Neural cell (in vitro differentiated cells): ENCODE results near the gene TMOD3. TPM values are rescaled to one million over a fixed set of nuclear protein-coding genes. Genes with fewer than 3 reads are reported as not detected.

Experiments used
- H2AFZ ChIP-seq: fragments of 200-600, 300-800 bp; sonication (generic), shearing (Covaris generic); 2 replicates; pipeline ENCODE4 v1.6.0; 2014; ENCODE audit warnings: low read depth, mild to moderate bottlenecking, antibody characterized with exemption, low read length, moderate library complexity
- H3F3A ChIP-seq: fragments of 200-600 bp; shearing (Covaris generic); 2 replicates; pipeline ENCODE4 v1.6.1; 2016; ENCODE audit warnings: mild to moderate bottlenecking, moderate library complexity, mixed read lengths, antibody characterized with exemption, low read length; ENCODE audit not compliant: insufficient read depth, poor library complexity, severe bottlenecking
- H3K27ac ChIP-seq: fragments of 200-600, 300-800 bp; sonication (generic), shearing (Covaris generic); 2 replicates; pipeline ENCODE4 v1.5.1; 2014; ENCODE audit warnings: mild to moderate bottlenecking, low read length, moderate library complexity
- H3K27me3 ChIP-seq: fragments of 300-800, 200-600 bp; sonication (generic), shearing (Covaris generic); 2 replicates; pipeline ENCODE4 v1.6.0; 2014; ENCODE audit warnings: mild to moderate bottlenecking, low read depth, low read length, moderate library complexity; ENCODE audit not compliant: insufficient read depth
- H3K36me3 ChIP-seq: fragments of 300-800, 200-600 bp; sonication (generic), shearing (Covaris generic); 2 replicates; pipeline ENCODE4 v1.5.1; 2014; ENCODE audit warnings: mild to moderate bottlenecking, antibody characterized with exemption, low read length, moderate library complexity; ENCODE audit not compliant: insufficient read depth
- H3K4me2 ChIP-seq: fragments of 300-800, 200-600 bp; sonication (generic), shearing (Covaris generic); 2 replicates; pipeline ENCODE4 v1.6.0; 2014; ENCODE audit warnings: mild to moderate bottlenecking, low read length
- H3K4me3 ChIP-seq: fragments of 300-800, 200-600 bp; sonication (generic), shearing (Covaris generic); 2 replicates; pipeline ENCODE4 v1.5.1; 2014; ENCODE audit warnings: mild to moderate bottlenecking, low read length, moderate library complexity
- H3K79me2 ChIP-seq: fragments of 200-600 bp; shearing (Covaris generic); replicated peaks from 2 replicates; pipeline ENCODE4 v1.6.0; 2014; ENCODE audit warnings: mild to moderate bottlenecking, low read length, moderate library complexity; ENCODE audit not compliant: insufficient read depth
- H3K9ac ChIP-seq: fragments of 300-800, 200-600 bp; sonication (generic), shearing (Covaris generic); 2 replicates; pipeline ENCODE4 v1.6.1; 2016; ENCODE audit warnings: mild to moderate bottlenecking, low read length, mixed read lengths
- H3K9me2 ChIP-seq: fragments of 200-600 bp; shearing (Covaris generic); 2 replicates; pipeline ENCODE4 v1.6.1; 2016; ENCODE audit warnings: mild to moderate bottlenecking, low read length, mixed read lengths; ENCODE audit not compliant: insufficient read depth
- H3K9me3 ChIP-seq: fragments of 200-600, 300-800 bp; sonication (generic), shearing (Covaris generic); 2 replicates; pipeline ENCODE4 v1.6.1; 2016; ENCODE audit warnings: mild to moderate bottlenecking, mixed run types, low read length, moderate library complexity, mixed read lengths
- H4K20me1 ChIP-seq: fragments of 200-600 bp; shearing (Covaris generic); 2 replicates; pipeline ENCODE4 v1.6.1; 2016; ENCODE audit warnings: mild to moderate bottlenecking, mixed run types; ENCODE audit not compliant: insufficient read depth
- CTCF ChIP-seq: fragments of 450-650 bp; IDR thresholded peaks from 2 replicates; pipeline ENCODE4 v1.5.1; 2014; ENCODE audit warnings: antibody characterized with exemption, mild to moderate bottlenecking, moderate library complexity; ENCODE audit not compliant: poor library complexity, severe bottlenecking
- EP300 ChIP-seq: fragments of 450-650 bp; conservative IDR thresholded peaks from 2 replicates; pipeline ENCODE4 v1.6.1; 2014; ENCODE audit warnings: antibody characterized with exemption, mild to moderate bottlenecking, moderate library complexity; ENCODE audit not compliant: poor library complexity, severe bottlenecking
- EZH2 ChIP-seq: fragments of 200-600, 300-800 bp; shearing (Covaris generic), sonication (generic); IDR thresholded peaks from 2 replicates; pipeline ENCODE4 v1.6.1; 2014; ENCODE audit warnings: antibody characterized with exemption, low read length, borderline replicate concordance, mild to moderate bottlenecking; ENCODE audit not compliant: insufficient read depth, poor library complexity, severe bottlenecking
- MXI1 ChIP-seq: fragments of 450-650 bp; conservative IDR thresholded peaks from 2 replicates; pipeline ENCODE4 v1.6.1; 2014; ENCODE audit warnings: antibody characterized with exemption, mild to moderate bottlenecking; ENCODE audit not compliant: poor library complexity, severe bottlenecking
- POLR2AphosphoS5 ChIP-seq: IDR thresholded peaks from 2 replicates; pipeline ENCODE4 v1.6.1; 2012
- RAD21 ChIP-seq: fragments of 450-650 bp; conservative IDR thresholded peaks from 2 replicates; pipeline ENCODE4 v1.6.1; 2014; ENCODE audit warnings: antibody characterized with exemption, mild to moderate bottlenecking, moderate library complexity
- REST ChIP-seq: IDR thresholded peaks from 2 replicates; pipeline ENCODE4 v1.6.1; 2012; ENCODE audit warnings: borderline replicate concordance
- SMC3 ChIP-seq: fragments of 450-650 bp; conservative IDR thresholded peaks from 2 replicates; pipeline ENCODE4 v1.6.1; 2014; ENCODE audit warnings: antibody characterized with exemption, mild to moderate bottlenecking, moderate library complexity; ENCODE audit not compliant: poor library complexity
- TAF1 ChIP-seq: IDR thresholded peaks from 2 replicates; pipeline ENCODE4 v1.6.1; 2012; ENCODE audit warnings: low read depth
- polyA plus RNA-seq: library from polyadenylated mRNA; depleted of rRNA; stranded (reverse); fragments of >200 nt; gene quantifications from 2 replicates; pipeline ENCODE4 v1.2.3, GENCODE V29; 2014

Gene TMOD3
- polyA plus RNA-seq, 1 donor from 2014 or later: 12.6 TPM

- Histone ChIP-seq H3K79me2 (peaks cover 20% of the 10 kb centered on the region), H3K9ac (no peak overlapping the region), H3K27me3 (no peaks in the 10 kb centered on the region), H3K4me3 (no peak overlapping the region), H2AFZ (no peak overlapping the region), H3F3A (no peaks in the 10 kb centered on the region), H3K27ac (no peak overlapping the region), H3K9me2 (no peaks in the 10 kb centered on the region), H3K4me2 (no peak overlapping the region), H3K9me3 (no peaks in the 10 kb centered on the region), H4K20me1 (no peaks in the 10 kb centered on the region), H3K36me3 (no peaks in the 10 kb centered on the region)
- no peak for TF ChIP-seq REST
- TF ChIP-seq MXI1: no peak
- no peak for TF ChIP-seq POLR2AphosphoS5
- no peak for TF ChIP-seq CTCF
- TF ChIP-seq TAF1: no peak
- TF ChIP-seq RAD21: no peak
- TF ChIP-seq EZH2: no peak
- TF ChIP-seq SMC3: no peak
- TF ChIP-seq EP300: no peak
Observed at GRCh38 chr15:51842265-51842664, 12.8 kb downstream of the TMOD3 start.

- H3K79me2 ChIP-seq: peaks cover 20% of the 10 kb centered on the region
- TF ChIP-seq MXI1: no peak
- no peak for TF ChIP-seq SMC3
- TF ChIP-seq RAD21: no peak
- no peak for TF ChIP-seq EP300
- no peak overlapping the region for H3K4me3 ChIP-seq
- no peaks in the 10 kb centered on the region for H3K27me3 ChIP-seq
- no peaks in the 10 kb centered on the region for H3K9me3 ChIP-seq
- H3K36me3 ChIP-seq: no peaks in the 10 kb centered on the region
- H3K4me2 ChIP-seq: no peak overlapping the region
- no peaks in the 10 kb centered on the region for H4K20me1 ChIP-seq
- no peaks in the 10 kb centered on the region for H3F3A ChIP-seq
- H3K27ac ChIP-seq: no peak overlapping the region
- no peak overlapping the region for H2AFZ ChIP-seq
- no peak overlapping the region for H3K9ac ChIP-seq
- no peaks in the 10 kb centered on the region for H3K9me2 ChIP-seq
Observed at GRCh38 chr15:51842852-51843737, 13.6 kb downstream of the TMOD3 start.
